GM18861 (cell line): ENCODE data around the gene SCEL.

ENCODE experiments used
- ATAC-seq: cut with Tn5 transposase; IDR thresholded peaks from one replicate; pipeline ENCODE4 v1.9.1; 2021; ENCODE audit not compliant: unreplicated experiment

The SCEL gene

DNA sequence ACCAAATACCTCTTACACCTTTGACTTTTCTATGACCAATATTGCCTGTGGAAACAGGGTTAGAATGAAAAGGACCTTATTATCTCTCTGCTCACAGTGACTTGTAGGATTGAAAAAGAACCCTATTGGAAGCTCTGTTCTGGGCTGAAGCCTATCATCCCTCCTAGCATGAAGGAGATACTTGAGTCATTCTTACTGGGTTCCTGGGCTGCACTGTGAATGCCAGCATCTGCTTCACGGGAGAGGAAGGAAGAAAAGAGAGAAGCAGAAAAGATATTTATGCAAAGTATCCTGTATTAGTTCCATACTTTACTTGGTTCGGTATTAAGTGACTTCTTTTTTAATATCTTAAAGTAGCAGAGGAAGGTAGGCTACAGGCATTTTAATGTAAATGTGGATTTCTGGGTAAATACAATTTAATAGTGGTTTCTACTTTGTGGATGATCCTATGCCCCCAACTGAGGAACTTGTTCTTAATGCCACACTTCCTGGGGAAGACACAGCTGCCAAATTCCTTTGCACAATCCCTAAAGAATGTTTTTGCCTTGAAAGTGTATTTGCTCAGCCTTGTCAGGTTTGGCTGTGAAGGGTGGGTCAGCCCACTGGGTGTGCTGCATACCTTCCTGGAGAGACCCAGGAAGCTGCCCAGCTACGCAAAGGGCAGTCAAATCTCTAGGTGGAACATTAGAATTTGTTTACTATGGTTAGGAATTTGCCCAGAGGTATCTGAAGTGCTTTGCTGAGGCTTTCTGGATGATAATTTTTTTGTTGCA, 13.7 kb upstream of the SCEL start:
- ATAC-seq, result no peak

DNA sequence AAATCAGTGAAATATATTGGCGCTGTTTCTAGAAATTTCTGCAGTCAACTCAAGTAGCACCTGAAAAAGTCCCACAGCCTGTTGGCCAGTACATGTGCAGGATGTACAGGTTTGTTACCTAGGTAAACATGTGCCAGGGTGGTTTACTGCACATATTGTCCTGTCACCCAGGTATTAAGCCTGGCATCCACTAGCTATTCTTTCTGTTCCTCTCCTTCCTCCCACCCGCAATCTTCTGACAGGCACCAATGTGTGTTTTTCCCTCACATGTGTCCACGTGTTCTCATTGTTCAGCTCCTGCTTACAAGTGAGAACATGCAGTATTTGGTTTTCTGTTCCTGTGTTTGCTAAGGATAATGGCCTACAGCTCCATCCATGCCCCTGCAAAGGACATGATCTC, 13.1 kb upstream of the SCEL start:
- ATAC-seq, result no peak

- ATAC-seq, result no peak
Observed at GRCh38 chr13:77523386-77523785, 12.1 kb upstream of the SCEL start.

GRCh38 chr13:77523834-77524728, 11.4 kb upstream of the SCEL start:
- no peak for ATAC-seq

DNA sequence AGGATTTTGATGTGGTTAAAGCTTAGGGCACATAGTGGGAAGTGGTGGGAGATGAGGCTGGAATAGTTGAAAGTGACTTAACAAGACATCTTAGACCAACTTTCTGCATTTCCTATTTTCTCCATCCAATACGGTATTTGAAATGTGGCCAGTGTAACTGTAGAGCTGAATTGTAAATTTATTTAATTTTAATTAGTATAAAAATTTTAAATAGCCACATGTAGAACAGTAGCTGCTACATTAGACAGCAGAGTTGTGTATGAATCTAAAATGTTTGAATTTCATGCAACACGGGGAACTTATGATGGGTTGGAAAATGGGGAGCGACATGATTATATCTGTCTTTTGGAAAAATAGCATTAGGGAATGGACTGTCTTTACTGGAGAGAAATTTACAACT, 7.1 kb upstream of the SCEL start:
- no peak for ATAC-seq

- ATAC-seq, result peak; percentile 93
Observed at GRCh38 chr13:77528834-77529500, 6.5 kb upstream of the SCEL start.

- ATAC-seq, result no peak
Observed at GRCh38 chr13:77529501-77529840, 6.0 kb upstream of the SCEL start.

GRCh38 chr13:77530875-77531274, 4.6 kb upstream of the SCEL start:
- no peak for ATAC-seq

- ATAC-seq, result no peak
Observed at GRCh38 chr13:77532983-77533382, 2.5 kb upstream of the SCEL start.

GRCh38 chr13:77533875-77534788, 1.4 kb upstream of the SCEL start:
- ATAC-seq, result no peak

- ATAC-seq, result no peak
Observed at GRCh38 chr13:77536358-77536757, 852 bp downstream of the SCEL start.

GRCh38 chr13:77537289-77537919, 1.9 kb downstream of the SCEL start:
- no peak for ATAC-seq

GRCh38 chr13:77543711-77544110, 8.2 kb downstream of the SCEL start:
- ATAC-seq, result no peak

- peak; percentile 8 for ATAC-seq
Observed at GRCh38 chr13:77544355-77544754, 8.8 kb downstream of the SCEL start.

- ATAC-seq, result peak; percentile 53
Observed at GRCh38 chr13:77544758-77545338, 9.3 kb downstream of the SCEL start.

GRCh38 chr13:77545626-77546412, 10.3 kb downstream of the SCEL start:
- no peak for ATAC-seq

- ATAC-seq, result peak; percentile 95
Observed at GRCh38 chr13:77548095-77548494, 12.6 kb downstream of the SCEL start.

- no peak for ATAC-seq
Observed at GRCh38 chr13:77548594-77548993, 13.1 kb downstream of the SCEL start.

DNA sequence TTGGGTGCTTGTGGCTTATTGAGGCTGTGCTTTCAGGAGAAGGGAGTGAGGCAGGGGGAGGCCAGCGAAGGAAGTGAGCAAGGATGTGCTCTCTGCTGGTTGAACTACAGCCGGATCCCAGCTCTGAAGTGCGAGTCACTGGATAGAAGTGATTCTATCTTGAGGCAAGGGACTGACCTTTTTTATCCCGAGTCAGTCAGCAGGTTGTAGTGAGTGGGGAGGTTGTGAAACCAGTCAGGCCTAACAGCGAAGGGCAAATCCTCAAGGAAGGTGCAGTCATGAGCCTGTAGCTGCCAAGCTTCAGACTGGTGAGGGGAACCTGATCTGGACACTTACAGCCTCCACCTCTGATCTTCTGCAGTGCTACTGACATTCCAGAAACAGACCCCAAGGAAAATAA, 18.6 kb downstream of the SCEL start:
- ATAC-seq, result no peak
